Activated naive CD4-positive, alpha-beta T cell (primary cell): ENCODE data around the gene PSTK.

Experiments
- DNase-seq, 4 experiments: peaks; one replicate each; lab custom pipeline; 2025; lab: John Stamatoyannopoulos, UW

The PSTK gene

DNA sequence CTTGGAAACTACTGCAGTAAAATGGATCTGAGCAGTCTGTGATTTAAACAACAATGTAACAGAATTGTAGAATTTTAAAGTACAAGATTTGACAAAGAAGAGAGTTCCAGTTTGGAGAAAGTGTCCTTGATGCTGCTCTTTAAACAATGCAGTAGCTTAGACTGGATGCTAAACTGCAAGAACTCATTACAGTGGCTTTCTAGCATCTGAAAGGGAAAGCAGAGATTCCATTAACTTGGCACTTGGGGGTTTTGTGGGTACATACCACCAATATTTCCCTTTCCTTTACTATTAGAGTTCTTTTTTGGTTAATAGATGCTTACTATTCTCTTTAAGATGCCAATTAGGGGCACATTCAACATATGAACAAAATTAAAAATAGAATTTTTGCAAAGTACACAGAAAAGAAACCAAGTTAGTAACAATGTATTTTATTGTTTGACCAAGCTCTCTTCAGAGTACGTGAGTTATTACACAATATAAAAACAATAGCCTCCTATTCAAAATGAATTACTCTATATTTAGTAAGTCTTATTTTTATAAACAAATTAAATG lies 11.9 kb downstream of the PSTK start:
- DNase-seq, result no peak

DNA sequence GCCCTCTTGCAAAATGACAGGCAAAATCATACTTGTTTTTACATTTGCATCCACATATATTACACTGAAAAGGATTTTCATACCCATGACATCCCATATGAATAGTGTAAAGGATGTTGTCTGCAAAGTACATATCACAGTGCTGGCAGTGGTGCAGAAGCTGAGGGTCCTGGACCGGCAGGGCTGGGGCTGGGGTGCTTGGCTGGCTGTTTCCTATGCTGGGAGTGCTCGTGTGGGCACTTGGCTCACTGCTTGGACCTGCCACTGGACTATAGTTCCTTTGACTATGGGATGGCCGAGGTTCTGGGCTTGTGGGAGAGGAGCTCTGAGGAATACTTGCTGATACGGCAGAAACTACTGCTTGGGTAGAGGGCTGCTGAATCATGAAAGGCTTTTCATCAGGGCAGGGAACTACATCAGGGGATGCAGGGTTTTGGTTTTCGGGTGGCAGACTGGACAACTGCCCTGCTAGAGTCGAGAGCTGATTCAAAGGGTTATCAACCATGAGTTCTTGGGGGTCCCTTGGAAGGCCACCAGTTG lies 13.7 kb downstream of the PSTK start:
- no peak for DNase-seq

DNA sequence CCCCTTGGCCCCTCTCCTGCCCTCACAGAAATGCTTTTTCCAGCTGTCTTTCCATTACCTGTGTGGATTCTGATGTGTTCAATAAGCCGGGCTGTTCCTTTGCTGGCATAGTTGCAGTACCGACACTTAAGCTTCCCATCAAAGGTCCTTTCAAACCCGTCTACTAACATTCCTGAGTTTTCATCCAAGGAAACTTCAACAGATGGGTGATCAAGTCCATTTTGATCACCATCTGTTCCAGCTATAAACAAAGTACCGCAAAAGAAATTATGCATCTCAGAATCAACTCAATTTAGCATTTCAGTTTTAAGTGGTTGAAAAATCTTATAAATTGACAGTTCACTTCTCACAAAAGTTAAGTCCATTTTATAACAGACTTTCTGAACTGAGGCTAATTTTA lies 15.7 kb downstream of the PSTK start:
- DNase-seq, result no peak

DNA sequence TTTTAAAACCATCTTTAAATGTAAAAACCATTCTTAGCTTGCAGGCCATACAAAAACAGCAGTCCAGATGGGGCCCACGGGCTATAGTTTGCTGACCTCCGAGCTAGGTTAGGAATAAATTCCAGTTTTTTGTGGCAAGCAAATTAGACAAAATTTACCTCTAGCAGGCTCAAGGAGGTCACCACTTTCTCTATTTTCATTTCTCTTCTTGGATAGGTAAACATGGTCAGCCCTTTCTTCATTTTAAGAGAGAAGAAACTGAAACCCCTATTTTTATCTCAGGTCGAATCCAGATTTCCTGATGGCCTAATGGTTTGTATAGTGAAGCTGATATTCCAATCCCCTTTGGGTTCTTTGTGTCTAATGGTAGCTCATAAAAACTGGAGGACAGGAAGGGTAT lies 17.7 kb downstream of the PSTK start:
- no peak for DNase-seq

DNA sequence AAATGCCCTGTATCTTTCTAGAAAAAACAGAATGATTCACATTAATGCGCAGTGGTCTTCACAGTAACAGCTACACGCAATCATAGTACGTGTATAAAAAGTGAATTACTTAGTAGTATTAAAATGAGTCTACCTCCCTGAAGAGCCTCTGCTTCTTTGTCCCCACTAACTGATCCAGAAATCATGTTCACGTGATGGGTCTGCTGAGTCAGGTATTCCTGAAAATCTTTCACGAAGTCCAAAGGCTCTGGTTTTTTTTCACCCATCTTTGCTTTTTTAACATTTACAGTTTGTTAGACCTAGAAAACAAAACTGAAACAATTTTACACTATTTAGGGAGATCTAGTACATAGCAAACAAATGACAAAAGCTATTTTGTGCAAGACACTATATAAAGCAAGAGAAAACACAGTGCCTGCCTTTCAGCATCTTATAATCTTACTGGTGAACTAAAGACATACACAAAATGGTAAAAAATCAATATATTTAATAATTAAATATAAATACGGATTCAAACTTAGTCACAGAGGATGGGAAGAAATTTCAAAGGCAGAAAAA lies 18.2 kb downstream of the PSTK start:
- DNase-seq, result no peak

DNA sequence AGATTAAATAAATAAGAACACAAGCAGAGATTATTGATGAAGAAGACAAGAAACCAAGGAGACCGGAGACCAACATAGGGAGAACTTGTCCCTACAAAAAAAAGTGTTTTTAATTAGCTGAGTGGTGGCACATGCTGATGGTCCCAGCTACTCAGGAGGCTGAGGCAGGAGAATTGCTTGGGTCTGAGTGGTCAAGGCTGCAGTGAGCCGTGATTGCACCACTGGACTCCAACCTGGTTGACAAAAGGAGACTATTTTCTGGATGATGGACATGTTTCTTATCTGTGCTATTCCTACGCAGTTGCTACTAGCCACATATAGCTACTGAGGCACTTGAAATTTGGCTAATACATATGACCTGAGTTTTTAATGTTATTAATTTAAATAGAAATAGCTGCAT lies 18.7 kb downstream of the PSTK start:
- DNase-seq, result no peak

DNA sequence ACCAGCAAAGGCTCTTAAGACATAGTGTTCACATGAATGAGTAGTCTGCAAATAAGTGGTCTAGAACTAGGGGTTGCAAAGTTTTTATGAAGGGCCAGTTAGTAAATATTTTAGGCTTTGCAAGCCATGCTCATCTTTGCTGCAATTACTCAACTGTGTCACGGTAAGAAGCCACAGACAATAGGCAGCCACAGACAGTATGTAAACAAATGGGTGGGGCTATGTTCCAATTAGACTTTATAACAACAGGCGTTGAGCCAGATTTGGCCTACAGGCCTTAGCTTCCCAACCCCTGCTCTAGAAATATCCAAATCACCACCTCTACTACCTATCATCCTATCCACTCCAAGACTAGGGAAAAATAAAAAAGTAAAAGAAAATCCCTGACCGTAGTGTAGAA lies 19.1 kb downstream of the PSTK start:
- no peak for DNase-seq

DNA sequence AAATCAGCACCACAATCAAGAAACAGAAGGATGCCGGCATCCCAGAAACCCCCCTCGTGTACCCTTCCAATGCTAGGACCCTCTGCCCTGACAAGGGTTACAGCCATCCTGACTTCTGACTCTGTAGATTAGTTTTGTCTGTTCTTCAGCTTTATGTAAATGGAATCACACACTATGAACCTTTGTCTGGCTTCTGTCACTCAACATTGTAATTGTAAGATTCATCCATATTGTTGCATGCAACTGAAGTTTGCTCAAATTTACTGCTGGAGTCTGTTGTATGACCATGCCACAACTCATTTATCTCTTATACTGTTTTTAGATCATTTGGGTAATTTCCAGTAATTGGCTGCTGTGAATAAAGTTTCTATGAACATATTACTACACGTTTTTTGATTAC lies 20.0 kb downstream of the PSTK start:
- DNase-seq, result no peak

DNA sequence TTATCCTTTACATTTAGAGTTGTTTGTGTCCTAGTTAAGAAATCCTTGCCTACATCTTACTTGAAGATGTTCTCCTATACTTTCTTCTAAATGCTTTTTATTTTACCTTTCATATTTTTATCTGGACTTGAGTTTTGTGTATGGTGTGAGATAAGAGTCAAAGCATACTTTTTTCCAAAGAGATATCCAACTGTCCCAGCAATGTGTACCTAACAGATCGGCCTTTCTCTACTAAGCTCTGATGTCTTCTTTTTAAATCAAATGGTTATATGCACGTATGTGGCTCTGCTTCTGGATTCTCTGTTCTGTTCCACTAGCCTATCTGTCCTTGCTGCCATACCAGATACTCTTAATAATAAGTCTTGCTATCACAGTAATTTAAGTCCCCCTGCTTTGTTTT lies 21.2 kb downstream of the PSTK start:
- DNase-seq, result no peak

DNA sequence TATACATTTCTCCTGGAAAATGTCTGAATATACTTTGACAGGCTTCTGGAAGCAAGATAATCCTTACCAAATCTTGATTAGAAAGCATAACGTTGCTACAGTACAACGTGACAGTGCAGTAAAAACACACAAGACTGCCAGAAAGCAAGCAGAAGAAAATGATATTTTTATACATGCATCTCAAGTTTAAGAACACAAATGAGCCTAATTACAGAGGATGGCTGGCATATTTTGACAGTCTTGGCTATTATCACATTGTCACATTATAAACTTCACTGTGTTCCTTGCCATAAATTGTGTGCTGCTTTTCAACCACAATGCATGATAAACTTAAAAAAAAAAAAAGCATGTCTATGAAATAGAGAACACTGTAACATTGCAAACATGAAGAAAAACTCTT lies 24.1 kb downstream of the PSTK start:
- no peak for DNase-seq

DNA sequence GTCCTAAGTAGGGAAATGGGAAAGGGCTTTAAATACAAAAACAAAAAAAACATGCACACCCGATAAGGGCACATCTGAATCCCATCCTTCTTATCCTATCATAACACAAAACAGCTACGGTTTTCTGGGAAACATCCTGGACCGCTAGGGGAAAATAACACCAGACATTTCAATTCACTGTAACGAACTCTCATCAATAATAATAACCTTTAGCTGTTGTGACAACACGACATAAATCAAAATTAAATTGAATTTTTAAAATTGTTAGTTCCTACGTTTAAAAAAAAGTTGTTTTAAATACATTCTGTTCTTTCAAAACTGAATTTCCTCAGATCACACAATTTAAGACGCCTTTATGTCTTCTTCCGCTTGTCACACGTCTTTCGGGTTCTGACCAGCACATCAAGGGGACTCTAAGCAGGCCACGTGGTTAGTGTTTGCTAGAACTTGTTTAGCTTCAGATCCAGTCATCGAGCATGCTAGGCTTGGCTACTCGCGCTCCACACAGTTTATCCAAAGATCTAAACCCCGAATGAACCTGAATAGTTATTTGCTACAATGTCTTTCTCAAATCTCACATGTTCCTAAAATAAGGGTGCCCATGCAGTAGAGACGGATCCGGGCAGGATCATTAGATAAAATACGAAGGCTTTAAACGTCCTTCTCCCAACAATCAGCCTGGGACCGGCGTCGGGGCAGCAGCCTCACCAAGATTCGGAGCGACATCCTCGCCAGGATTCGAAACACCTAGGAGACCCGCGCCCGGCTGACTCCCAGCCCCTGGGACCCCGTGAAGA lies 27.6 kb downstream of the PSTK start:
- peak in 2 of 4 experiments; percentile 2 to 17 for DNase-seq

DNA sequence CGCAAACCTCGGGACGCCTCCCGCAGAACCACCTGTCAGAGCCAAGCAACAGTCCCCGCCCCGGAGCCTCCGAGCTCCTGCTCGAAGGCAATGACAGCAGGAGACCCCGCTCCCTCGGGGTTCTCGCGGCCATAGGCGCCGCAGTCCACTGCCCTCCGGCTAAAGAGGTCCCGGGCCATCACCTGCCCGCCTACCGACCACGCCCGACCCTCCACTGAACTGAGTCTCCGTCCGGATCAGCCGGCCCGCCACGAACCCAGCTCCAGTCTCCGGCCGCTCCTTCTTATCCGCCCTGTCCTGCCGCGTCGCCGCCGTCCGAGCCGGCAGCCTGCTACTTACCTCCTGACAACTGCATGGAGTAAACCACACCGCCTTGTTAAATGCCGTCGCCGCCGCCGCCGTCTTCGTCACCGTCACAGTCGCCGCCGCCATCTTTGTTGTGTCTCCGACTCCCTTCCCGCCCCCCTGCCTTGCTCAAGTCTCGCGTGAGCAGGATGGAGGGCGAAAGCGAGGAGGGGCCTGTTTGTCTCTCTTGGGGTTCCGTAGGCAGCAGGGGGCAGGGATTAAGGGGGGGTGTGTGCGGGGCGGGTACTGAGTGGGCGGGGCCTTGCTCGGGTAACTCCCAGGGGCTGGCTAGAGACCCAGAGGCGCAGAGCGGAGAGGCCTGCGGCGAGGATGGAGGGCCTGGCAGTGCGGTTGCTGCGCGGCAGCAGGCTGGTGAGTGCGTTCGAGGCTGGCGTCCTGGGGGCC lies 28.3 kb downstream of the PSTK start, which contains the start of the genes ACADSB and IKZF5:
Gene ACADSB, plus strand, starts transcription at position 652 of the 750 bp plus-strand sequence. Its CDS starts 24 bp downstream, at position 676.
Gene IKZF5, minus strand, starts transcription at position 441 of the 750 bp plus-strand sequence. CDS start 10,170 bp downstream, outside the sequence.
- DNase-seq, result peak; percentile 85 to 94 (median 90)

DNA sequence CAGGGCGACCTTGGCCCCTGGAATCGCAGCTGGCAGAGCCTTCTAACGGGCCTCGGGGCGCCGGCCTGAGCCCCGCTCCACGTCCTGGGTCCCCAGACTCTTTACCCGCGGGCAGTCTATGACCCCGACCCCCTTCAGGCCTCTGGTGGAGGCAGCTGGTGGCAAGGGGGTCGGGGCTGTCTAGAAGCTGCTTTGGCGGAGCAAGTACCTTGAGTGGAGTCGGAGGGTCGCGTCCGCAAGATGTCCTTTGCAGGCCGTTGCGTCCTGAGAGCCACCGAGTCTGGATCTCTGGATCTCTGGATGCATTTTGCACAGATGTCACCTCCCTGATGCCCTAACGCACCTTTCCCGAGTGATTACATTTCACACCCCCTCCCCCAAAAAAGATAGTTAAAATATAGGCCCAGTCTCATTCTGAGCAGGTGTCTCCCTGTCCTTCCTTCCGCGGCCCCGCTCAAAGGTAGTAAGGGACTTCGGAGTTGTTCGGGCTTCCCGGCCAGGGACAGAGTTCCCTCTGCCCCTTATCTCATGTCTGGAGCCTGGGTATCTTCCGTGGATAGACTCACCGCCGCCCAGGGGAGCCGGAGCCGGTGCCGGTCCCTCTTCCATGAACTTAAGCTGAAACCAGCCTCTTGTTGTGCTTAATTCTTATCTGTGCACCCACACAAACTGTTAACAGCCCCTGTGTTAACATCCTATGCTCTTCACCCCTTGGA lies 29.1 kb downstream of the PSTK start:
- peak in 2 of 4 experiments; percentile 4 to 30 for DNase-seq

DNA sequence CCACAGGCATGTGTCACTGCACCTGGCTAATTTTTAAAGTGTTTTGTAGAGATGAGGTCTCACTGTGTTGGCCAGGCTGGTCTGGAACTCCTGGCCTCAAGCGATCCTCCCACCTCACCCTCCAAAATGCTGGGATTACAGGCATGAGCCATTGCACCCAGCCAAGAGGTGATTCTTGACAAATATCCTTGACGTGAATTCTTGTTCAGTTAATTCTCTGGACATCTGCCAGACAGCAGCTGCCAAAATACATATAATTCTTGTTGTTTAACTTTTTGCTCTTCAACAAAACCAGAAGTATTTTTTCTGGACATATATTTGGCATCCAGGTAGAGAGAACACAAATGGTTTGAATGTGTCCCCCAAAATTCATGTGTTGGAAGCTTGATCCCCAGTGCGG lies 31.8 kb downstream of the PSTK start:
- no peak for DNase-seq

DNA sequence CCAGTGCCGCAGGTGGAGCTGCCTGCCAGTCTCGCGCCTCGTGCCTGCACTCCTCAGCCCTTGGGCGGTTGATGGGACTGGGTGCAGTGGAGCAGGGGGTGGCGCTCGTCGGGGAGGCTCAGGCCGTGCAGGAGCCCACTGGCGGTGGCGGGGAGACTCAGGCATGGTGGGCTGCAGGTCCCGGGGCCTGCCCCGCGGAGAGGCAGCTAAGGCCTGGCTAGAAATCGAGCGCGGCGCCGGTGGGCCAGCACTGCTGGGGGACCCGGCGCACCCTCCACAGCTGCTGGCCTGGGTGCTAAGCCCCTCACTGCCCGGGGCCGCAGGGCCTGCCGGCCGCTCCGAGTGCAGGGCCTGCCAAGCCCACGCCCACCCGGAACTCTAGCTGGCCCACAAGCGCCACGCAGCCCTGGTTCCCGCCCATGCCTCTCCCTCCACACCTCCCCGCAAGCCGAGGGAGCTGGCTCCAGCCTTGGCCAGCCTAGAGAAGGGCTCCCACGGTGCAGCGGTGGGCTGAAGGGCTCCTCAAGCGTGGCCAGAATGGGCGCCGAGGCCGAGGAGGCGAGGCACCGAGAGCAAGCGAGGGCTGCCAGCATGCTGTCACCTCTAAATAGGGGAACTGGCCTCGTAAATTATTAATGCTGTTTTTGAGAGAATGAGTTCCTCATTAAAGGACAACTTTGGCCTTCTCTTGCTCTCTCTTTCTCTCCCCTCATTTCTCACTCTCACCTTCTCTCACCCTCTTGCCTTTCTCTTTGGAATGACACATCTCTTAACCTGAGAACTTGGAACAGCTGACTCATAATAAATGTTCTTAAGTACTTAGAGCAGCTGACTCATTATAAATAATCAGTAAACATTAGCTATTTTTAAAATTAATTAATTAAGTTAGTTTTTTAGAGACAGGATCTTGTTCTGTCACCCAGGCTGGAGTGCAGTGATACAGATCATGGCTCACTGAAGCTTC lies 33.5 kb downstream of the PSTK start:
- DNase-seq, result no peak

DNA sequence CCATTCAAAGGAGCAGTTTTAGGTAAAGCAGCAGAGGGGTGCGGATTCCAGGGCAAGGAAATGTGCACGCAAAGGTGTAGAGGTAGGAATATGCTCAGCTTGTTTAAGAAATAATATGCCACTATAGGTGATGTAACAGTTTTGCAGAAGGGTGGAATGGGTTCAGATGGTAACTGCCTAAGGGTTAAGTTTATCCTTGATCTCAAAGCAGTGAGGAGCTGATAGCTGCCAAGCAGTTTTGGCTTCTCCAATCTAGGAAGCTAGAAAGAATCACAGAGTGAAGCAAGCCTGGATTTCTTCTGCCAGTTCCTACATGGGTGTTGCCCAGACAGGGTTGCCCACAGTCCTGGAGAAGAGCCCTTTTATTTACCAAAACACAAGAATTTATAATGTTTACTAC lies 34.6 kb downstream of the PSTK start:
- DNase-seq, result no peak

DNA sequence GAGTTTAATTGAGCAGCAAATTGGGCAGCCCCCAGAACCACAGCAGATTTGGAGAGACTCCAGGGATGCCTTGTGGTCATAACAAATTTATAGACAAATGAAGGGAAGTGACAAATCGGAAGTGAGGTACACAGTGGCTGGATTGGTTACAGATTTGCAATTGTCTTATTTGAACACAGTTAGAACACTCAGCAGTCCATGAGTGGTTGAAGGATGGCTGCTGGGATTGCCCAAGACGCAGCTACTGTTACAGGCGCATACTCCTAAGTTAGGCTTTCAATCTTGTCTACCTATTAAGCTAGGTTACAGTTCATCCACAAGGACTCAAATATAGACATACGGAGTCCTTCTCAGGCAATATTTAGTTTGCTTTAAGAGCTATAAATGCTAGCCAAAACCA lies 36.0 kb downstream of the PSTK start:
- DNase-seq, result no peak

DNA sequence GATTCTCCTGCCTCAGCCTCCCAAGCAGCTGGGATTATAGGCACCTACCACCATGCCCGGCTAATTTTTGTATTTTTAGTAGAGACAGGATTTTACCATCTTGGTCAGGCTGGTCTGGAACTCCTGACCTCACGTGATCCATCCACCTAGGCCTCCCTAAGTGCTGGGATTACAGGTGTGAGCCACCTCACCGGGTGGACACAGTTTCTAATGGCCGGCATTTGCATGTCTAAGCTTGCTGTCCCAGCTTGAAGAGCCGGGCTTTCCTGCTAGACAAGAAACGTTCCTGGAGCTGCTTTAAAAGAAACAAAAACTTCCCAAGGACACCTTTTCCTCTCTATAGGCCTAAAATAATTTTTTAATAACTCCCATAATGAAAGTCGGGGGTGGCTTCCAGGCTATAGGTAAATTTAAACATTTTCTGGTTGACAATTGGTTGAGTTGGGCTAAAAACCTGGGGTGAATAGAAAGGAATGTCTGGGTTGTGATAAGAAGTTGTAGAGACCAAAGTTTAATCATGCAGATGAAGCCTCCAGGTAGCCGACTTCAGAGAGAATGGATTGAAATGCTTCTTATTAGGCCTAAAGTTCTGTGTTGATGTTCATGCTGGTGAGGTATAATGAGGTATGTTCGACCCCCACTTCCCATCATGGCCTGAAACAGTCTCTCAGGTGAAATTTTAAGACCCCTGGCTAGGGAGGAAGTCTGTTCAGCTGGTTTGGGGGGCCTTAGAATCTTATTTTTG lies 37.4 kb downstream of the PSTK start:
- DNase-seq, result no peak

DNA sequence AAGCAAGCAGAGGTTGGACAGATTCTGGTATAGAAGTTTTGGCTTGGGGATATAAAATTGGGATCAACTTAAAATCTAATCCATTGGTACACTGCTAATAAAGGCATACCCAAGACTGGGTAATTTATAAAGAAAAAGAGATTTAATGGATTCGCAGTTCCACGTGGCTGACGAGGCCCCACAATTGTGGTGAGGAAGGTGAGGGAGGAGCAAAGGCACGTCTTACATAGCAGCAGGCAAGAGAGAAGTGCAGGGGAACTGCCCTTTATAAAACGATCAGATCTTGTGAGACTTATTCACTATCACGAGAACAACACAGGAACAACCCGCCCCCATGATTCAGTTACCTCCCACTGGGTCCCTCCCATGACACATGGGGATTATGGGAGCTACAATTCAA lies 38.3 kb downstream of the PSTK start:
- no peak for DNase-seq

DNA sequence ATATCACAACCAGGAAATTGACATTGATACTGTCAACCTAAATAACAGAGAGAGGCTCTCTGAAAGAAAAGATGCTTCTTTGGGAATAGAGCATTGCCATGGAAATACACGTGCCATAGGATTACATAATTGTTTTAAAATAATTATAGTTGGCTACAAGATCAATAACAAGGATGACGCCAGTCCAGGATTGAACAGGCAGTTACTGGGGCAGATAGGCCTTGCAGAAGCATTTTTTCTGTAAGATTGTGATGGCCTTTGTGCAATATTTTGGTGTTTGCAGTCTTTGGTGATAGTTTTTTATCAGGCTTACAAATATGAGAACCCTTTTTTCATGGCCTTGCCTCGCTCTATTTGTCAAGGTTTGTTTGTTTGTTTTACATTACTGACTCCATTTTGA lies 39.1 kb downstream of the PSTK start:
- no peak for DNase-seq
